K562 (cell line): ENCODE results near the gene ZNF613. TPM values are rescaled to one million over a fixed set of nuclear protein-coding genes. Genes with fewer than 3 reads are reported as not detected.

ENCODE experiments used
- ATAC-seq: fragments of 200-7000 bp; cut with Tn5 transposase; 3 replicates; pipeline ENCODE4 v1.9.1; 2020; ENCODE audit warnings: moderate library complexity
- BruUV-seq: library from RNA; stranded (reverse); fragments of 400-500 nt; replicated peaks from 2 replicates; lab custom pipeline; 2021; lab: Mats Ljungman, UMichigan
- CTCF ChIA-PET: fragments of 300-600 bp; formaldehyde crosslinking; extraction: SDS; loops from one replicate; lab custom pipeline; 2021; ENCODE audit warnings: low intra/inter-chr PET ratio; lab: Yijun Ruan, JAX
- POLR2A ChIA-PET: fragments of 300-600, 350-650 bp; sonication (Branson Sonifier 250); formaldehyde crosslinking; extraction: SDS; loops from one replicate; lab custom pipeline; 2021; ENCODE audit warnings: antibody characterized with exemption, inconsistent platforms; lab: Yijun Ruan, JAX
- DNase-seq, 4 experiments: peaks; one replicate each; pipeline versions ENCODE4 v3.0.0 to v3.0.0-alpha.2; 2011 to 2018; ENCODE audit warnings: low spot score in 3 of 4, mixed read lengths in 3 of 4; ENCODE audit errors: extremely low read depth in 1 of 4
- FAIRE-seq: peaks from 2 replicates; lab custom pipeline; 2011; peaks lifted over from hg19 to GRCh38; lab: Jason Lieb, UNC
- H2AFZ ChIP-seq: 2 replicates; pipeline ENCODE4 v1.6.0; 2011; ENCODE audit warnings: low read depth, low read length, control low read depth, inconsistent platforms
- H3K27ac ChIP-seq: fragments of 200-600 bp; 3 replicates; pipeline ENCODE4 v1.8.0; 2011; ENCODE audit warnings: low read depth, mild to moderate bottlenecking, control low read depth, inconsistent platforms, low read length, moderate library complexity, mixed read lengths; ENCODE audit errors: extremely low read depth
- H3K27me3 ChIP-seq, 2 experiments: fragments of 300-600 bp in 1 of 2; 2 replicates in 1 of 2; 3 replicates in 1 of 2; pipeline versions ENCODE4 v1.6.0 to v1.8.0; 2011; ENCODE audit warnings: inconsistent platforms in 2 of 2, low read length in 2 of 2, mild to moderate bottlenecking in 1 of 2, mixed read lengths in 1 of 2, moderate library complexity in 1 of 2; ENCODE audit not compliant: control insufficient read depth in 2 of 2, insufficient read depth in 2 of 2
- H3K36me3 ChIP-seq: fragments of 300-600 bp; 3 replicates; pipeline ENCODE4 v1.8.0; 2011; ENCODE audit warnings: mild to moderate bottlenecking, low read length, inconsistent platforms; ENCODE audit not compliant: control insufficient read depth, insufficient read depth
- H3K4me1 ChIP-seq, 2 experiments: fragments of 200-600 bp in 1 of 2; replicated peaks in 1 of 2; 2 replicates in 1 of 2; 3 replicates in 1 of 2; pipeline versions ENCODE4 v1.5.1 to v1.8.0; 2011; ENCODE audit warnings: inconsistent platforms in 2 of 2, low read length in 2 of 2, mild to moderate bottlenecking in 1 of 2, mixed read lengths in 1 of 2, moderate library complexity in 1 of 2; ENCODE audit not compliant: control insufficient read depth in 2 of 2, insufficient read depth in 2 of 2
- H3K4me2 ChIP-seq: 2 replicates; pipeline ENCODE4 v1.6.1; 2011; ENCODE audit warnings: low read length, control low read depth, inconsistent platforms, mixed read lengths; ENCODE audit not compliant: insufficient read depth
- H3K4me3 ChIP-seq: fragments of 200-600 bp; sonication (generic), shearing (Covaris generic); 2 replicates; pipeline ENCODE4 v1.5.1; 2016; ENCODE audit warnings: control low read depth, inconsistent platforms
- H3K79me2 ChIP-seq: fragments of 200-600 bp; 3 replicates; pipeline ENCODE4 v1.8.0; 2011; ENCODE audit warnings: low read length, inconsistent platforms; ENCODE audit not compliant: control insufficient read depth, insufficient read depth
- H3K9ac ChIP-seq, 2 experiments: 2 replicates each; pipeline versions ENCODE4 v1.6.0 to v1.6.1; 2011; ENCODE audit warnings: low read depth in 2 of 2, low read length in 2 of 2, control low read depth in 1 of 2, inconsistent platforms in 1 of 2, mild to moderate bottlenecking in 1 of 2, mixed read lengths in 1 of 2; ENCODE audit not compliant: insufficient read depth in 1 of 2
- H3K9me1 ChIP-seq: one replicate; pipeline ENCODE4 v1.6.0; 2011; ENCODE audit warnings: inconsistent platforms, mild to moderate bottlenecking, low read length, moderate library complexity; ENCODE audit not compliant: control insufficient read depth, insufficient read depth
- H3K9me3 ChIP-seq: replicated peaks from 2 replicates; pipeline ENCODE4 v1.5.1; 2011; ENCODE audit warnings: low read depth, low read length, inconsistent platforms; ENCODE audit not compliant: control insufficient read depth, insufficient read depth
- H4K20me1 ChIP-seq: replicated peaks from 2 replicates; pipeline ENCODE4 v1.6.1; 2011; ENCODE audit warnings: low read length, inconsistent platforms, mixed read lengths; ENCODE audit not compliant: control insufficient read depth, insufficient read depth
- HDAC8 ChIP-seq: fragments of 450-650 bp; IDR thresholded peaks from 2 replicates; pipeline ENCODE4 v1.6.1; 2016; ENCODE audit warnings: mild to moderate bottlenecking, missing genetic modification characterization, moderate library complexity, missing compliant biosample characterization
- MXI1 ChIP-seq: IDR thresholded peaks from 2 replicates; pipeline ENCODE4 v1.6.1; 2011; ENCODE audit warnings: low read depth, mild to moderate bottlenecking, improper control_type of control experiment, low read length
- PHB ChIP-seq: fragments of 250-450 bp; sonication (Bioruptor Pico); IDR thresholded peaks from 2 replicates; pipeline ENCODE4 v1.5.0; 2021
- PTBP1 ChIP-seq: fragments of 200-400 bp; formaldehyde crosslinking; IDR thresholded peaks from 2 replicates; pipeline ENCODE4 v1.6.1; 2017; ENCODE audit warnings: low read depth, low read length
- RBFOX2 ChIP-seq: fragments of 200-400 bp; formaldehyde crosslinking; IDR thresholded peaks from 2 replicates; pipeline ENCODE4 v1.6.1; 2017; ENCODE audit warnings: low read depth, mild to moderate bottlenecking, low read length, moderate library complexity
- RFX1 ChIP-seq: fragments of 450-650 bp; IDR thresholded peaks from 2 replicates; pipeline ENCODE4 v1.6.1; 2016; ENCODE audit warnings: mild to moderate bottlenecking, moderate library complexity
- SAP30 ChIP-seq: fragments of 200-600 bp; sonication (generic); IDR thresholded peaks from 2 replicates; pipeline ENCODE4 v1.6.1; 2012; ENCODE audit warnings: borderline replicate concordance, low read depth, mild to moderate bottlenecking, moderate library complexity, low read length, control low read depth, inconsistent platforms; ENCODE audit not compliant: insufficient read depth, poor library complexity, severe bottlenecking
- SMARCB1 ChIP-seq: IDR thresholded peaks from 2 replicates; pipeline ENCODE4 v1.6.1; 2011; ENCODE audit warnings: improper control_type of control experiment, low read depth; ENCODE audit not compliant: insufficient read length
- U2AF2 ChIP-seq: fragments of 200-400 bp; formaldehyde crosslinking; optimal IDR thresholded peaks from 2 replicates; pipeline ENCODE3; 2017; ENCODE audit warnings: low read depth, mild to moderate bottlenecking, low read length
- ZFP91 ChIP-seq: sonication (generic); formaldehyde crosslinking; IDR thresholded peaks from 2 replicates; pipeline ENCODE4 v1.8.0; 2022; ENCODE audit warnings: mild to moderate bottlenecking, missing genetic modification reagents
- ZNF124 ChIP-seq: sonication (generic); formaldehyde crosslinking; IDR thresholded peaks from 2 replicates; pipeline ENCODE4 v1.8.1; 2022; ENCODE audit warnings: missing genetic modification reagents
- ZNF511 ChIP-seq: sonication (generic); formaldehyde crosslinking; IDR thresholded peaks from 2 replicates; pipeline ENCODE4 v1.8.0; 2022; ENCODE audit warnings: mild to moderate bottlenecking, missing genetic modification reagents
- ZNF609 ChIP-seq: sonication (generic); formaldehyde crosslinking; IDR thresholded peaks from 2 replicates; pipeline ENCODE4 v1.8.1; 2023; ENCODE audit warnings: missing genetic modification reagents, mild to moderate bottlenecking, borderline replicate concordance
- ZNF695 ChIP-seq: fragments of 450-650 bp; formaldehyde crosslinking; IDR thresholded peaks from 2 replicates; pipeline ENCODE4 v1.4.0; 2020; ENCODE audit warnings: mild to moderate bottlenecking, moderate library complexity
- WGBS: fragments of 100-300 bp; shearing (Covaris generic); methylation state at CpG from one replicate; pipeline ENCODE4 v1.1.6; 2016; ENCODE audit warnings: low coverage, mixed read lengths; ENCODE audit not compliant: insufficient coverage; ENCODE audit errors: missing lambda C conversion rate; 5-methylcytosine and 5-hydroxymethylcytosine counted together
- in situ Hi-C: fragments of 300-500 bp; cut with MboI; formaldehyde crosslinking; loops from 4 replicates; pipeline ENCODE4 v1.15.0; 2018; ENCODE audit warnings: inconsistent platforms, mixed read lengths
- intact Hi-C: fragments of 100-400 bp; cut with micrococcal nuclease; formaldehyde crosslinking; loops from 2 replicates; pipeline ENCODE4 v1.14.2; 2022
- polyA plus RNA-seq, 8 experiments: library from polyadenylated mRNA; depleted of rRNA in 4 of 8; stranded (reverse) in 5 of 8; unstranded in 3 of 8; fragments of >200 nt; fragmentation: Nextera tagmentation in 2 of 8; fragmentation: Illumina TruSeq in 1 of 8; extraction: Ambion mirVana in 2 of 8; extraction: Trizol in 1 of 8; gene quantifications; 2 replicates each; pipeline versions ENCODE4 v1.2.1 to v1.2.3, GENCODE V29; 2011 to 2014; ENCODE audit warnings: inconsistent platforms in 1 of 8, missing spikeins in 1 of 8
- total RNA-seq, 7 experiments: library from RNA; depleted of rRNA in 6 of 7; stranded (reverse); fragments of >200 nt in 6 of 7; fragmentation: Illumina TruSeq in 2 of 7; extraction: Trizol in 2 of 7; gene quantifications; 2 replicates each; pipeline versions ENCODE4 v1.2.1 to v1.2.3, GENCODE V29; 2011 to 2021; ENCODE audit warnings: low replicate concordance in 1 of 7

Gene ZNF613
- total and polyA plus RNA-seq, 9 of the 15 experiments (the other 6 are each of a cell fraction or from before 2014, with no cell fraction given) = 2.1 to 4.5 (median 2.7) TPM

GRCh38 chr19:51903192-51903591 is 24.1 kb upstream of the ZNF613 start:
- H2AFZ ChIP-seq = no peak overlapping the region
- peaks cover 34% of the 10 kb centered on the region for H3K36me3 ChIP-seq
- in situ Hi-C loops = no loop called here
- WGBS = 94% methylated on average over 8 of the region's 8 CpGs
- H3K4me3 ChIP-seq = peak overlapping the region; percentile 62; the same call in 1 of the 2 replicates
- ChIA-PET CTCF (no interaction called here), POLR2A (no interaction called here)
- ATAC-seq = no peak
- peaks cover 43% of the 10 kb centered on the region for H3K79me2 ChIP-seq
- no peaks in the 10 kb centered on the region for H3K27me3 ChIP-seq
- no peak for DNase-seq
- H3K9me1 ChIP-seq = no peaks in the 10 kb centered on the region
- TF ChIP-seq ZNF124 (no peak), ZNF609 (CRISPR knock-in tag) (no peak), PTBP1 (no peak), U2AF2 (no peak), ZFP91 (CRISPR knock-in tag) (no peak), RBFOX2 (peak; percentile 34; the same call in 1 of the 2 replicates), RFX1 (peak; percentile 54), ZNF511 (CRISPR knock-in tag) (no peak), SMARCB1 (no peak), SAP30 (no peak), PHB (no peak), ZNF695 (CRISPR knock-in tag) (no peak), HDAC8 (tag) (no peak), MXI1 (no peak)
- no peak overlapping the region for H3K27ac ChIP-seq
- FAIRE-seq = no peak
- intact Hi-C loops = no loop called here
- H3K9ac ChIP-seq = no peak overlapping the region
- H4K20me1 ChIP-seq = no peaks in the 10 kb centered on the region
- peak overlapping the region; percentile 0; the same call in 1 of the 2 replicates for H3K4me2 ChIP-seq
- H3K9me3 ChIP-seq = peaks cover 20% of the 10 kb centered on the region
- no TSS peak for BruUV-seq
- peaks cover 4 to 5% of the 10 kb centered on the region in 2 experiments; a peak in 4 of 5 replicates for H3K4me1 ChIP-seq
